Bronchial epithelial cell (primary cell): ENCODE results near the gene ATP2B2. TPM values are rescaled to one million over a fixed set of nuclear protein-coding genes. Genes with fewer than 3 reads are reported as not detected.

Source experiments
- DNase-seq: peaks from one replicate; pipeline ENCODE4 v3.0.0-alpha.2; 2010; ENCODE audit warnings: low read depth
- FAIRE-seq: peaks from 2 replicates; lab custom pipeline; 2011; peaks lifted over from hg19 to GRCh38; lab: Jason Lieb, UNC
- H3K27me3 ChIP-seq: 2 replicates; pipeline ENCODE4 v1.5.1; 2011; ENCODE audit warnings: low read length; ENCODE audit not compliant: control insufficient read depth, insufficient read depth
- H3K36me3 ChIP-seq: 2 replicates; pipeline ENCODE4 v1.5.1; 2011; ENCODE audit warnings: low read length; ENCODE audit not compliant: control insufficient read depth, insufficient read depth
- H3K4me3 ChIP-seq: 2 replicates; pipeline ENCODE4 v1.5.1; 2011; ENCODE audit warnings: mild to moderate bottlenecking, low read depth, low read length, control low read depth
- CTCF ChIP-seq: IDR thresholded peaks from 2 replicates; pipeline ENCODE4 v1.5.1; 2011; ENCODE audit warnings: mild to moderate bottlenecking, moderate library complexity, low read length, control low read depth, inconsistent platforms; ENCODE audit not compliant: insufficient read depth, severe bottlenecking
- total RNA-seq: library from RNA; depleted of rRNA; stranded (reverse); fragments of >200 nt; gene quantifications from 2 replicates; pipeline ENCODE4 v1.2.1, GENCODE V29; 2014

ATP2B2 gene
- total RNA-seq, 1 donor from 2014 or later: not detected

GRCh38 chr3:10334042-10334441, 171.3 kb downstream of the ATP2B2 start:
- TF ChIP-seq CTCF: no peak
- no peak for FAIRE-seq
- no peak for DNase-seq
- Histone ChIP-seq H3K4me3 (no peak overlapping the region), H3K27me3 (peaks cover 17% of the 10 kb centered on the region), H3K36me3 (no peaks in the 10 kb centered on the region)

DNA sequence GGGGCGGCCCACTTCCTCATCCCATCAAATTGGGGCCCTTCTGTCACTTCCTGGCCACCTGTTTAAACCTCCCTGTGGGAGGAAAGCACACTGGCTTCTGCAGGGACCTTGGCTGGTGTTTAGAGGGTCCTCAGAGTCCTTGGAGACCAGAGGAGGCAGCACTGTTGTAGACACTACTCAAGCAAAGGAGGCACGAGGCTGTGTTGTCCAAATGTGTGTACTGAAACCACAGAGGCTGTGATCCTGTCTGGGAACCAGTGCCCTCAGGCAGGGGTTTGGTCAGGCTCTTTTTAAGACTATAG, 172.1 kb downstream of the ATP2B2 start:
- Histone ChIP-seq H3K36me3 (no peaks in the 10 kb centered on the region), H3K27me3 (peaks cover 22% of the 10 kb centered on the region), H3K4me3 (no peak overlapping the region)
- TF ChIP-seq CTCF: no peak
- FAIRE-seq (no peak), DNase-seq (no peak)

DNA sequence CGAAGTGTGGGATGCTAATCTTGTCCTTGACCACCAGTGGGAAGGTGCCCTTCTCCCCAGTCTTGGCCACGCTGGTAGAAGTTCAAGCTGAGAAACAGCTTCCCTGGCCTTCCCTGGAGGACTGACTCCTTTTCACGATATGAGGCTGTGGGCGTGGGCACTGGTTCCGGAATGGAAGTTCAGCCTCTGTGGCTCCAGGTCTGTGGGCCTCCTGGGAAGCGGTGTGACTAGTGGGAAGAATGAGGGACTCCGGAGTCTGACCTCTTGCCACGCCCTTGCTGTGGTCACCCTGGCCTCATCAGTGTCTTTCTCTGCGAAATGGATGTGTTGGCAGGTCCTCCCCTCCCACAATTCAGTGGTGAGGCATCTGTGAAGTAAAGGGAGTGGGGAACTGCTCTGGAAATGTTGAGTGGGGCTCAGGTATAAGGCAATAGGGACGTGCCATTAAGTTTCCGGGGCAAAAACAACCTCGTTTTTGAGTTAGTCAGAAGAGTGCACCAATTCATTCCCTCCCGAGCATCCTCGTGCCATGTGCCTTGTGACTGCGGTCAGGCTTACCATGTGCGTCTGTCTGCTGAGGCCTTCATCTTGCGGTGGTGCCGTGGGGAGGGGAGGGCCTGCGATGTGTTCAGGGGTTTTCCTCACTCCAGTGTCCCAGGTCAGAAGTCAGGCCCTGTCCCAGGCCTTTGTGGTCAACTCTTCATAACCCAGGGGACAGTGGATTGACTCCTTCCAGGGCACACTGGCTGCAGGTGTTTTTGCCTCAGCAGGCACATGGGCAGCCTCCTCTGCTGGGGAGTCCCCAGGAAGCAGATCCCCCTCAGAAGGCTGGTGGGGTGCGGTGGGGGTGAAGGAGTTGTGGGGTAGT, 172.7 kb downstream of the ATP2B2 start:
- H3K4me3 ChIP-seq: no peak overlapping the region
- no peaks in the 10 kb centered on the region for H3K36me3 ChIP-seq
- FAIRE-seq (peak; percentile 55), DNase-seq (no peak)
- H3K27me3 ChIP-seq: peaks cover 22% of the 10 kb centered on the region
- no peak for TF ChIP-seq CTCF

DNA sequence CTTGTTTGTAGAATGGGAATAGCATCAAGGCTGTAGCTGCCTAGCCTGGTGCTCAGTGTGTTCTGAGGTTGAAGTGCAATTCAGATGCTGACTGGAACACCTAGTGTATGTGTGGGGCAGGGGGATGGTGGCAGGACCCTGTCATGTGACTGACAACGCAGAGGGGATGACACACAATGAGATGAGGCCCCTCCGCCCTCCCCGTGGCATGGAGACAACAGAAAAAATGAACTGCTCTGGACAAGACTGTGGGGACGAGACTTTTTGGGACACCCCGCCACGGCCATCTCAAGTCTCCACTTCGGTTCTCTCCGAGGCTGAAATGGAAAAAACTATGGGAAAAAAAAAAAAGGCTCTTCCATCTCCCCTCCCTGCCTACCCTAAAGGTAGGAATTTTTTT, 174.1 kb downstream of the ATP2B2 start:
- no peak for DNase-seq
- no peak overlapping the region for H3K4me3 ChIP-seq
- TF ChIP-seq CTCF: no peak
- H3K27me3 ChIP-seq: peaks cover 20% of the 10 kb centered on the region
- no peaks in the 10 kb centered on the region for H3K36me3 ChIP-seq
- FAIRE-seq: no peak

GRCh38 chr3:10330319-10330718, 175.1 kb downstream of the ATP2B2 start:
- Histone ChIP-seq H3K27me3 (peaks cover 20% of the 10 kb centered on the region), H3K36me3 (no peaks in the 10 kb centered on the region), H3K4me3 (no peak overlapping the region)
- TF ChIP-seq CTCF: no peak
- FAIRE-seq (no peak), DNase-seq (no peak)
